Lung (tissue), 12 donors: ENCODE results near the gene PHACTR3. TPM values are rescaled to one million over a fixed set of nuclear protein-coding genes. Genes with fewer than 3 reads are reported as not detected.

Experiments used
- ATAC-seq: fragments of 200-7000 bp; cut with Tn5 transposase; one replicate; pipeline ENCODE4 v1.9.1; 2020; ENCODE audit warnings: moderate number of reproducible peaks; ENCODE audit not compliant: insufficient read depth, low FRiP score
- DNase-seq, 3 donors: peaks; one replicate each; pipeline ENCODE4 v3.0.0-alpha.2; 2013 to 2017
- H3K27ac ChIP-seq, 2 donors: one replicate each; pipeline ENCODE4 v1.5.1; 2013; ENCODE audit warnings: mild to moderate bottlenecking in 2 of 2, moderate library complexity in 2 of 2, control low read depth in 1 of 2, inconsistent platforms in 1 of 2, low read depth in 1 of 2, low read length in 1 of 2
- H3K27me3 ChIP-seq, 3 donors: one replicate each; pipeline ENCODE4 v1.5.1; 2013; ENCODE audit warnings: low read length in 2 of 3; ENCODE audit not compliant: control insufficient read depth in 3 of 3, insufficient read depth in 3 of 3
- H3K36me3 ChIP-seq, 4 donors: one replicate each; pipeline ENCODE4 v1.5.1; 2013; ENCODE audit warnings: low read length in 4 of 4, mild to moderate bottlenecking in 1 of 4, moderate library complexity in 1 of 4; ENCODE audit not compliant: control insufficient read depth in 4 of 4, insufficient read depth in 4 of 4
- H3K4me1 ChIP-seq, 5 donors: one replicate each; pipeline ENCODE4 v1.5.1; 2013; ENCODE audit warnings: low read length in 5 of 5, mild to moderate bottlenecking in 2 of 5, moderate library complexity in 1 of 5; ENCODE audit not compliant: control insufficient read depth in 5 of 5, insufficient read depth in 5 of 5
- H3K4me3 ChIP-seq: one replicate; pipeline ENCODE4 v1.5.1; 2013; ENCODE audit warnings: mild to moderate bottlenecking, control low read depth, moderate library complexity
- H3K9ac ChIP-seq, 2 donors: one replicate each; pipeline ENCODE4 v1.5.1; 2013; ENCODE audit warnings: low read length in 2 of 2, control low read depth in 1 of 2; ENCODE audit not compliant: insufficient read depth in 1 of 2
- H3K9me3 ChIP-seq, 4 donors: one replicate each; pipeline ENCODE4 v1.5.1; 2013; ENCODE audit warnings: low read length in 3 of 4, mild to moderate bottlenecking in 1 of 4, moderate library complexity in 1 of 4; ENCODE audit not compliant: control insufficient read depth in 4 of 4, insufficient read depth in 3 of 4
- CTCF ChIP-seq: IDR thresholded peaks from 2 replicates; pipeline ENCODE4 v1.5.1; 2012; ENCODE audit warnings: mild to moderate bottlenecking; ENCODE audit errors: control extremely low read depth, extremely low read depth
- WGBS, 2 donors: extraction: QIAGEN DNeasy Blood & Tissue Kit; methylation state at CpG; one replicate each; pipeline ENCODE4 v1.1.7; 2013; 5-methylcytosine and 5-hydroxymethylcytosine counted together
- polyA plus RNA-seq, 2 donors: library from polyadenylated mRNA; stranded (reverse); fragments of 200-250 nt; gene quantifications; one replicate each; pipeline ENCODE4 v1.2.1, GENCODE V29; 2013
- total RNA-seq, 2 donors: library from RNA; depleted of rRNA in 1 of 2; stranded (reverse); fragments of >200 nt in 1 of 2; gene quantifications; one replicate each; pipeline ENCODE4 v1.2.1, GENCODE V29; 2014 to 2021
- donor health status: control.
- donor health status: control.
- donor health status: Bipolar disorder and iron deficiency.
- donor health status: healthy.
- donor health status: DM: yes; HTN: yes; CAD: no.

PHACTR3 gene
- total and polyA plus RNA-seq, 4 donors: 3.8 to 12.0 (median 5.9) TPM

DNA sequence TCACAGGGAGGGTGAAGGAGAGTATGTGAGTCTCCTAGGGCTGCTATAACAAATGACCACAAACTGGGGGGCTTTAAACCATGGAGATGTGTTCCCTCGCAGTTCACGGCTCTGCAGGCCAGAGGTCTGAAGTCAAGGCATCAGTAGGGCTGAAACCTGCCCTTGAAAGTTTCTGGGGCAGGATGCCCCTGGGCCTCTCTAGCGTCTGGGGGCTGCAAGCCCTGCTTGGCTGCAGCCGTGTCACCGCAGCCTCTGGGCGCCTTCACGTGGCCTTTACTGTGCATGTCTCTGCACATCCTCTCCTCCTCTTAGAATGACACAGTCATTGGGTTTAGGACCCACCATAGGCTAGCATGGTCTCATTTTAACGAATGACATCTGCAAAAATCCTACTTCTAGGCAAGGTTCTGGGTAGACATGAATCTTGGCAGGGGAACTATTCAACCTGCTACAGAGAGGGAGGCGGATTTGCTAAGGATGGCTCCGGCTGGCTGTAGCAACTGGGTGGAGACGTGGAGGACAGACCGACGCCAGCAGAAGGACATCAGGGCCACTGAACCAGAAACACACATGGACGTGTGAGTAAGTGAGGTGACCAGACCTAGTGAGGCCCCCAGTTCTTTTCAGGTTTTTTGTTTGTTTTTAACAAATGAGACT lies 58.6 kb downstream of the PHACTR3 start:
- H3K4me3 ChIP-seq: no peak overlapping the region
- H3K9me3 ChIP-seq: peaks cover 0 to 5% (median 0%) of the 10 kb centered on the region in 4 donors
- H3K4me1 ChIP-seq: peaks cover 0 to 49% (median 9%) of the 10 kb centered on the region in 5 donors
- no peak for ATAC-seq
- no peak for TF ChIP-seq CTCF
- DNase-seq: no peak
- no peak overlapping the region for H3K9ac ChIP-seq
- peaks cover 0 to 5% (median 3%) of the 10 kb centered on the region in 3 donors for H3K27me3 ChIP-seq
- 84 to 87% methylated on average over 14 of the region's 14 CpGs for WGBS, 2 donors
- no peak overlapping the region for H3K27ac ChIP-seq
- H3K36me3 ChIP-seq: no peaks in the 10 kb centered on the region

DNA sequence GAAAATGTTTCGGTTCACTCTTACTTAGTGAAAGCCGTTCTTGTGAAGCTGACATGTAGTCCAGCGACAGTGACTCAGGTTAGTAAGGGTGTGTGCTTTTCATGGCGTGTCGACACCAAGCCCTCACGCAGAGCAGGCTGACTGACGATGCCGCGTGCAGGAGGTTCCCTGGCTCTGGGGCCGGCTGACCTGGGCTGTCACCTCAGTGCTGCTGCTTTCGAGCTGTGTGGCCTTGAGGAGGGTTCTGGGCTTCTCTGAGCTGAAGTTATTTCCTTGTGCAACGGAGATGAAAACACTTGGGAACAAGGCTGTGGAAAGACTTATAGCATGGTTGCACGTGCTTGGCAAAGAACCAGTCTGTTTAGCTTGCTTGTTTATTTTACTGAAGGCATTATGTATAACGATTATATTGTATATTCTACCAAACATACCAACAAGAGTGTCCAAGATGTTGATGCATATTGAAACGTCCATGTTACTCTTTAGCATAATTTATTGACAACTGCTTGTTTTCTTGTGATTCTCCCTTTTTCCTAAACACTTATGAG lies 59.2 kb downstream of the PHACTR3 start:
- TF ChIP-seq CTCF: no peak
- Histone ChIP-seq H3K9ac (no peak overlapping the region), H3K4me3 (no peak overlapping the region), H3K9me3 (peaks cover 0 to 5% (median 0%) of the 10 kb centered on the region in 4 donors), H3K27ac (no peak overlapping the region), H3K27me3 (peaks cover 0 to 5% (median 3%) of the 10 kb centered on the region in 3 donors), H3K4me1 (peaks cover 0 to 49% (median 9%) of the 10 kb centered on the region in 5 donors), H3K36me3 (no peaks in the 10 kb centered on the region)
- no peak for ATAC-seq
- 74 to 81% methylated on average over 15 of the region's 15 CpGs for WGBS, 2 donors
- peak; percentile 72 to 91 (median 84) for DNase-seq

GRCh38 chr20:59664421-59664941 lies 60.1 kb downstream of the PHACTR3 start:
- TF ChIP-seq CTCF: no peak
- peaks cover 0 to 4% (median 0%) of the 10 kb centered on the region in 4 donors for H3K9me3 ChIP-seq
- WGBS, 2 donors: 69 to 75% methylated on average over 11 of the region's 11 CpGs
- DNase-seq (no peak), ATAC-seq (no peak)
- H3K36me3 ChIP-seq: no peaks in the 10 kb centered on the region
- no peak overlapping the region for H3K27ac ChIP-seq
- no peak overlapping the region for H3K4me3 ChIP-seq
- peaks cover 0 to 49% (median 9%) of the 10 kb centered on the region in 5 donors for H3K4me1 ChIP-seq
- H3K9ac ChIP-seq: no peak overlapping the region
- peaks cover 0 to 5% (median 3%) of the 10 kb centered on the region in 3 donors for H3K27me3 ChIP-seq
